SK-N-SH (cell line): Measurements from ENCODE around the gene SEM1.

Experiments used
- CHD2 ChIP-seq: fragments of 150-350 bp; IDR thresholded peaks from 2 replicates; pipeline ENCODE4 v1.6.1; 2018; ENCODE audit warnings: low read length; ENCODE audit not compliant: partially characterized antibody
- CTCF ChIP-seq: fragments of 200-600 bp; sonication (generic); IDR thresholded peaks from 2 replicates; pipeline ENCODE4 v1.6.1; 2017; ENCODE audit warnings: antibody characterized with exemption, mild to moderate bottlenecking, moderate library complexity
- EP300 ChIP-seq, 2 experiments: IDR thresholded peaks; 2 replicates each; pipeline versions ENCODE4 v1.4.0 to v1.6.1; 2012; ENCODE audit warnings: borderline replicate concordance in 1 of 2, low read depth in 1 of 2, low read length in 1 of 2
- EZH2phosphoT487 ChIP-seq: fragments of 200-600 bp; sonication (generic); IDR thresholded peaks from 2 replicates; pipeline ENCODE4 v1.6.1; 2017; ENCODE audit warnings: low read depth, mixed run types, mild to moderate bottlenecking, antibody characterized with exemption, moderate library complexity, borderline replicate concordance
- FOSL2 ChIP-seq: IDR thresholded peaks from 2 replicates; pipeline ENCODE4 v1.4.0; 2012; ENCODE audit warnings: low read depth, mild to moderate bottlenecking, moderate library complexity, borderline replicate concordance
- FOXJ3 ChIP-seq: sonication (generic); formaldehyde crosslinking; IDR thresholded peaks from 2 replicates; pipeline ENCODE4 v1.5.1; 2020; ENCODE audit warnings: mild to moderate bottlenecking, missing genetic modification reagents
- FOXM1 ChIP-seq: IDR thresholded peaks from 2 replicates; pipeline ENCODE4 v1.4.0; 2012; ENCODE audit warnings: low read depth, mild to moderate bottlenecking
- JUND ChIP-seq: IDR thresholded peaks from 2 replicates; pipeline ENCODE4 v1.4.0; 2012
- RAD21 ChIP-seq: IDR thresholded peaks from 2 replicates; pipeline ENCODE4 v1.6.1; 2012; ENCODE audit warnings: mild to moderate bottlenecking, low read length
- SIN3A ChIP-seq: IDR thresholded peaks from 2 replicates; pipeline ENCODE4 v1.6.1; 2012; ENCODE audit warnings: low read depth, mild to moderate bottlenecking, low read length, moderate library complexity, borderline replicate concordance
- TAF1 ChIP-seq: IDR thresholded peaks from 2 replicates; pipeline ENCODE4 v1.6.1; 2012; ENCODE audit warnings: low read depth, mild to moderate bottlenecking, low read length, moderate library complexity, borderline replicate concordance
- TCF12 ChIP-seq: IDR thresholded peaks from 2 replicates; pipeline ENCODE4 v1.4.0; 2012
- TEAD4 ChIP-seq: IDR thresholded peaks from 2 replicates; pipeline ENCODE4 v1.4.0; 2012; ENCODE audit warnings: mild to moderate bottlenecking, borderline replicate concordance; ENCODE audit not compliant: insufficient read depth
- ZBTB33 ChIP-seq: IDR thresholded peaks from 2 replicates; pipeline ENCODE4 v1.4.0; 2012; ENCODE audit warnings: low read depth, borderline replicate concordance

DNA sequence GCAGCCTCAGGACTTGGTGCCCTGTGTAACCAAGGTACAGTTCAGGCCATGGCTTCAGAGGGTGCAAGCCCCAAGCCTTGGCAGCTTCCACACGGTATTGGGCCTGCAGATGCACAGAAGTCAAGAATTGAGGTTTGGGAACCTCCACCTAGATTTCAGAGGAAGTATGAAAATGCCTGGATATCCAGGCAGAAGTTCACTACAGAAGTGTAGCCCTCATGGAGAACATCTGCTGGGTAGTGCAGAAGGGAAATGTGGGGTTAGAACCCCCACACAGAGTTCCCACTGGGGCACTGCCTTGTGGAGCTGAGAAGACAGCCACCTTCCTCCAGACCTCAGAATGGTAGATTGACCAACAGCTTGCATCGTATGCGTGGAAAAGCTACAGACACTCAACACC lies 3.4 kb upstream of the SEM1 start:
- TF ChIP-seq CTCF (no peak), EZH2phosphoT487 (no peak), EP300 (IDR thresholded peaks at IDR 0.05; ENCODE audit: borderline replicate concordance in 1 of 2, low read depth in 1 of 2, low read length in 1 of 2) (no peak), FOXJ3 (CRISPR knock-in tag) (no peak), TEAD4 (no peak), SIN3A (no peak), TAF1 (no peak), JUND (no peak), ZBTB33 (no peak), FOSL2 (no peak), FOXM1 (no peak), TCF12 (no peak), CHD2 (no peak), RAD21 (no peak)
